Activated CD4-positive, alpha-beta T cell treated with anti-CD3 and anti-CD28 coated beads, Interleukin-2, amount 50 U/mL, for 1 hour (primary cell): ENCODE data around the gene RAB27A.
"Not testable (repeated sequence)": the region's sequence is repeated elsewhere in the genome, so short reads cannot be mapped to it uniquely, and the experiment has no call there.

Experiments used
- DNase-seq: peaks from one replicate; pipeline ENCODE4 v3.0.0-alpha.2; 2020

RAB27A gene

GRCh38 chr15:55281517-55282228 is 7.9 kb downstream of the RAB27A start:
- DNase-seq, result no peak

GRCh38 chr15:55280589-55280988 is 9.0 kb downstream of the RAB27A start:
- not testable (repeated sequence) for DNase-seq

- DNase-seq, result peak; percentile 44
Observed at GRCh38 chr15:55279746-55280351, 9.8 kb downstream of the RAB27A start.

- DNase-seq, result no peak
Observed at GRCh38 chr15:55279100-55279745, 10.4 kb downstream of the RAB27A start.

- no peak for DNase-seq
Observed at GRCh38 chr15:55277715-55278114, 11.9 kb downstream of the RAB27A start.

GRCh38 chr15:55277116-55277564 is 12.5 kb downstream of the RAB27A start:
- DNase-seq, result peak; percentile 31

GRCh38 chr15:55276324-55276723 is 13.3 kb downstream of the RAB27A start:
- DNase-seq, result no peak

GRCh38 chr15:55270291-55270690 is 19.3 kb downstream of the RAB27A start:
- no peak for DNase-seq

- no peak for DNase-seq
Observed at GRCh38 chr15:55268176-55268695, 21.4 kb downstream of the RAB27A start.

- DNase-seq, result peak; percentile 70
Observed at GRCh38 chr15:55267401-55268175, 22.0 kb downstream of the RAB27A start.

GRCh38 chr15:55266547-55266946 is 23.1 kb downstream of the RAB27A start:
- no peak for DNase-seq

GRCh38 chr15:55260562-55261131 is 29.0 kb downstream of the RAB27A start:
- DNase-seq, result no peak

- no peak for DNase-seq
Observed at GRCh38 chr15:55257938-55258337, 31.7 kb downstream of the RAB27A start.

- no peak for DNase-seq
Observed at GRCh38 chr15:55257012-55257670, 32.5 kb downstream of the RAB27A start.

- DNase-seq, result no peak
Observed at GRCh38 chr15:55256281-55257011, 33.2 kb downstream of the RAB27A start.

GRCh38 chr15:55255714-55256113 is 33.9 kb downstream of the RAB27A start:
- DNase-seq, result no peak

- DNase-seq, result no peak
Observed at GRCh38 chr15:55254916-55255679, 34.5 kb downstream of the RAB27A start.

- DNase-seq, result no peak
Observed at GRCh38 chr15:55253580-55253979, 36.0 kb downstream of the RAB27A start.

GRCh38 chr15:55252201-55252600 is 37.4 kb downstream of the RAB27A start:
- DNase-seq, result not testable (repeated sequence)

- no peak for DNase-seq
Observed at GRCh38 chr15:55250941-55251340, 38.7 kb downstream of the RAB27A start.

GRCh38 chr15:55250392-55250791 is 39.2 kb downstream of the RAB27A start:
- no peak for DNase-seq
